Measurements from ENCODE around the gene NUAK2.

DNA sequence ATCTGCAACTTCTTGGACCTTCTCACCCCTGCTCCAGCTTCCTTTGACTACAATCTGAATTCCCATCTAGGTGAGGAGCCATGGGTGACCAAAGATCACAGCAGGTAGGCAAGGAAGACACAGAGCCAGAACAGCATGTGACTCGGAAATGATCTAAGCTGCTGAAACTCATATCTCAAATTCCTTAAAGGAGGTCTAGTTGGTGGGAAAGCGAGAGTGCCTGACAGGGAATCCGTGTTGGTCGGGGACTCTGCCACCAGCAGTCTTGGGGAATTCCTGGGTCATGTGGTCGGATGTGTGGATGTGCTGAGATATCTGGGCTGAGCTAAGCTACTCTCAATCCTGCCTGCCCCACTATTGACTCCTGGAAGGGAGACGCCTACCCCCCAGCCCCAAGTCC, 3.2 kb upstream of the NUAK2 start:
- TF ChIP-seq, protein P1, sequence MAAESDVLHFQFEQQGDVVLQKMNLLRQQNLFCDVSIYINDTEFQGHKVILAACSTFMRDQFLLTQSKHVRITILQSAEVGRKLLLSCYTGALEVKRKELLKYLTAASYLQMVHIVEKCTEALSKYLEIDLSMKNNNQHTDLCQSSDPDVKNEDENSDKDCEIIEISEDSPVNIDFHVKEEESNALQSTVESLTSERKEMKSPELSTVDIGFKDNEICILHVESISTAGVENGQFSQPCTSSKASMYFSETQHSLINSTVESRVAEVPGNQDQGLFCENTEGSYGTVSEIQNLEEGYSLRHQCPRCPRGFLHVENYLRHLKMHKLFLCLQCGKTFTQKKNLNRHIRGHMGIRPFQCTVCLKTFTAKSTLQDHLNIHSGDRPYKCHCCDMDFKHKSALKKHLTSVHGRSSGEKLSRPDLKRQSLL (tag by site-specific recombination; IDR thresholded peaks at IDR 0.05), result no peak
- TF ChIP-seq CTCF (tag by site-specific recombination; IDR thresholded peaks at IDR 0.05) (no peak), ZNF2 (tag by site-specific recombination; IDR thresholded peaks at IDR 0.05) (no peak), SP2 (tag by site-specific recombination; IDR thresholded peaks at IDR 0.05) (no peak), MYNN (tag by site-specific recombination; IDR thresholded peaks at IDR 0.05; ENCODE audit: borderline replicate concordance) (no peak), ZNF501 (tag by site-specific recombination; IDR thresholded peaks at IDR 0.05) (no peak), ZNF146 (tag by site-specific recombination; IDR thresholded peaks at IDR 0.05) (no peak), ZEB2 (tag by site-specific recombination; IDR thresholded peaks at IDR 0.05) (no peak), ZNF23 (tag by site-specific recombination; IDR thresholded peaks at IDR 0.05; ENCODE audit: borderline replicate concordance) (no peak), ZNF121 (tag by site-specific recombination; IDR thresholded peaks at IDR 0.05) (no peak), ZNF26 (tag by site-specific recombination; IDR thresholded peaks at IDR 0.05) (no peak)
- TF ChIP-seq, protein P2, sequence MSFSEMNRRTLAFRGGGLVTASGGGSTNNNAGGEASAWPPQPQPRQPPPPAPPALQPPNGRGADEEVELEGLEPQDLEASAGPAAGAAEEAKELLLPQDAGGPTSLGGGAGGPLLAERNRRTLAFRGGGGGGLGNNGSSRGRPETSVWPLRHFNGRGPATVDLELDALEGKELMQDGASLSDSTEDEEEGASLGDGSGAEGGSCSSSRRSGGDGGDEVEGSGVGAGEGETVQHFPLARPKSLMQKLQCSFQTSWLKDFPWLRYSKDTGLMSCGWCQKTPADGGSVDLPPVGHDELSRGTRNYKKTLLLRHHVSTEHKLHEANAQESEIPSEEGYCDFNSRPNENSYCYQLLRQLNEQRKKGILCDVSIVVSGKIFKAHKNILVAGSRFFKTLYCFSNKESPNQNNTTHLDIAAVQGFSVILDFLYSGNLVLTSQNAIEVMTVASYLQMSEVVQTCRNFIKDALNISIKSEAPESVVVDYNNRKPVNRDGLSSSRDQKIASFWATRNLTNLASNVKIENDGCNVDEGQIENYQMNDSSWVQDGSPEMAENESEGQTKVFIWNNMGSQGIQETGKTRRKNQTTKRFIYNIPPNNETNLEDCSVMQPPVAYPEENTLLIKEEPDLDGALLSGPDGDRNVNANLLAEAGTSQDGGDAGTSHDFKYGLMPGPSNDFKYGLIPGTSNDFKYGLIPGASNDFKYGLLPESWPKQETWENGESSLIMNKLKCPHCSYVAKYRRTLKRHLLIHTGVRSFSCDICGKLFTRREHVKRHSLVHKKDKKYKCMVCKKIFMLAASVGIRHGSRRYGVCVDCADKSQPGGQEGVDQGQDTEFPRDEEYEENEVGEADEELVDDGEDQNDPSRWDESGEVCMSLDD (tag by site-specific recombination; IDR thresholded peaks at IDR 0.05), result no peak
- TF ChIP-seq, protein P3, sequence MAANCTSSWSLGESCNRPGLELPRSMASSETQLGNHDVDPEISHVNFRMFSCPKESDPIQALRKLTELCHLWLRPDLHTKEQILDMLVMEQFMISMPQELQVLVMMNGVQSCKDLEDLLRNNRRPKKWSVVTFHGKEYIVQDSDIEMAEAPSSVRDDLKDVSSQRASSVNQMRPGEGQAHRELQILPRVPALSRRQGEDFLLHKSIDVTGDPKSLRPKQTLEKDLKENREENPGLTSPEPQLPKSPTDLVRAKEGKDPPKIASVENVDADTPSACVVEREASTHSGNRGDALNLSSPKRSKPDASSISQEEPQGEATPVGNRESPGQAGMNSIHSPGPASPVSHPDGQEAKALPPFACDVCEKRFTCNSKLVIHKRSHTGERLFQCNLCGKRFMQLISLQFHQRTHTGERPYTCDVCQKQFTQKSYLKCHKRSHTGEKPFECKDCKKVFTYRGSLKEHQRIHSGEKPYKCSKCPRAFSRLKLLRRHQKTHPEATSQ (tag by site-specific recombination; IDR thresholded peaks at IDR 0.05), result no peak
